ENCODE results near the gene ADCK2. TPM values are rescaled to one million over a fixed set of nuclear protein-coding genes. Genes with fewer than 3 reads are reported as not detected.
"Not testable (repeated sequence)": the region's sequence is repeated elsewhere in the genome, so short reads cannot be mapped to it uniquely, and the experiment has no call there.

Gene ADCK2
- total RNA-seq, 5 donors from 2014 or later (not counting 1 experiment from before 2014, with no cell fraction given), result 16.3 to 23.3 (median 20.2) TPM

GRCh38 chr7:140674356-140674800 lies 1.6 kb downstream of the ADCK2 start:
- ATAC-seq (replicated peaks in 1 of 4) (no peak), DNase-seq (no peak)
- no peaks in the 10 kb centered on the region for H3K9me3 ChIP-seq
- H3K36me3 ChIP-seq (ENCODE audit: control insufficient read depth in 2 of 2, extremely low read depth in 1 of 2, insufficient read depth in 1 of 2, low read length in 1 of 2), result peaks cover 7 to 17% of the 10 kb centered on the region in 2 donors
- no peaks in the 10 kb centered on the region for H3K9me3 Mint-ChIP-seq
- peaks cover 3 to 22% of the 10 kb centered on the region in 2 experiments for H3K4me1 ChIP-seq (ENCODE audit: control insufficient read depth in 1 of 2, extremely low read depth in 1 of 2, insufficient read depth in 2 of 2, low read length in 2 of 2)
- no peak overlapping the region for H3K4me3 ChIP-seq (ENCODE audit: control insufficient read depth in 1 of 2, extremely low read depth in 1 of 2, low read length in 1 of 2)
- H3K27me3 Mint-ChIP-seq, result no peaks in the 10 kb centered on the region
- WGBS (ENCODE audit: insufficient coverage), result 94% methylated on average over 4 of the region's 5 CpGs
- H3K27ac ChIP-seq (ENCODE audit: low read length), result no peak overlapping the region
- peaks cover 0 to 2% of the 10 kb centered on the region in 2 experiments for H3K27me3 ChIP-seq (replicated peaks in 1 of 2; ENCODE audit: control insufficient read depth in 2 of 2, extremely low read depth in 1 of 2, insufficient read depth in 2 of 2, low read length in 1 of 2)
- peak overlapping the region; percentile 69 to 80 for H3K27ac Mint-ChIP-seq
- H3K36me3 Mint-ChIP-seq, result peaks cover 31% of the 10 kb centered on the region
- CTCF ChIA-PET, result interaction anchor here (0.6 to 1.0 kb wide), 4 partner anchors 49 to 197 kb away, joined by 3 to 4 read pairs (median 3); no protein-coding TSS in a partner anchor
- H3K4me3 Mint-ChIP-seq, result peak overlapping the region; percentile 83 to 89 (median 86)
- POLR2A ChIA-PET, result interaction anchor here in 1 of 2 donors (0.6 kb wide), 1 partner anchor 65 kb away, joined by 3 read pairs; no protein-coding TSS in a partner anchor
- H3K4me1 Mint-ChIP-seq, result peaks cover 31 to 49% (median 38%) of the 10 kb centered on the region in 3 donors

- Histone ChIP-seq H3K4me3 (ENCODE audit: control insufficient read depth in 1 of 2, extremely low read depth in 1 of 2, low read length in 1 of 2) (no peak overlapping the region), H3K4me1 (ENCODE audit: control insufficient read depth in 1 of 2, extremely low read depth in 1 of 2, insufficient read depth in 2 of 2, low read length in 2 of 2) (peaks cover 3 to 22% of the 10 kb centered on the region in 2 experiments), H3K27ac (ENCODE audit: low read length) (no peak overlapping the region), H3K36me3 (ENCODE audit: control insufficient read depth in 2 of 2, extremely low read depth in 1 of 2, insufficient read depth in 1 of 2, low read length in 1 of 2) (peaks cover 8 to 18% of the 10 kb centered on the region in 2 donors), H3K9me3 (no peaks in the 10 kb centered on the region), H3K27me3 (replicated peaks in 1 of 2; ENCODE audit: control insufficient read depth in 2 of 2, extremely low read depth in 1 of 2, insufficient read depth in 2 of 2, low read length in 1 of 2) (peaks cover 0 to 2% of the 10 kb centered on the region in 2 experiments)
- Mint-ChIP-seq H3K9me3 (no peaks in the 10 kb centered on the region), H3K27ac (peak overlapping the region; percentile 25 to 68), H3K4me3 (peak overlapping the region; percentile 63 to 89 (median 83)), H3K4me1 (peaks cover 31 to 49% (median 38%) of the 10 kb centered on the region in 3 donors), H3K27me3 (no peaks in the 10 kb centered on the region), H3K36me3 (peaks cover 35% of the 10 kb centered on the region)
- POLR2A ChIA-PET, result interaction anchor here (0.5 to 0.6 kb wide), 2 partner anchors 21 to 64 kb away, joined by 3 to 9 read pairs; no protein-coding TSS in a partner anchor
- no peak for ATAC-seq (replicated peaks in 1 of 4)
- 95% methylated on average over 5 of the region's 8 CpGs for WGBS (ENCODE audit: insufficient coverage)
- no peak for DNase-seq
- CTCF ChIA-PET, result interaction anchor here (0.7 kb wide), 2 partner anchors 85 to 197 kb away, joined by 3 read pairs; no protein-coding TSS in a partner anchor
Measured at GRCh38 chr7:140674899-140675701, 2.4 kb downstream of the ADCK2 start.

GRCh38 chr7:140675726-140676125 lies 3.0 kb downstream of the ADCK2 start:
- DNase-seq (no peak), ATAC-seq (replicated peaks in 1 of 4) (no peak)
- Histone ChIP-seq H3K36me3 (ENCODE audit: control insufficient read depth in 2 of 2, extremely low read depth in 1 of 2, insufficient read depth in 1 of 2, low read length in 1 of 2) (peaks cover 13 to 21% of the 10 kb centered on the region in 2 donors), H3K4me3 (ENCODE audit: control insufficient read depth in 1 of 2, extremely low read depth in 1 of 2, low read length in 1 of 2) (no peak overlapping the region), H3K27ac (ENCODE audit: low read length) (no peak overlapping the region), H3K27me3 (replicated peaks in 1 of 2; ENCODE audit: control insufficient read depth in 2 of 2, extremely low read depth in 1 of 2, insufficient read depth in 2 of 2, low read length in 1 of 2) (no peaks in the 10 kb centered on the region), H3K9me3 (no peaks in the 10 kb centered on the region), H3K4me1 (ENCODE audit: control insufficient read depth in 1 of 2, extremely low read depth in 1 of 2, insufficient read depth in 2 of 2, low read length in 2 of 2) (peaks cover 3 to 22% of the 10 kb centered on the region in 2 experiments)
- Mint-ChIP-seq H3K36me3 (peaks cover 41% of the 10 kb centered on the region), H3K27ac (peak overlapping the region in 1 of 2 donors; percentile 68), H3K9me3 (no peaks in the 10 kb centered on the region), H3K4me1 (peaks cover 31 to 49% (median 38%) of the 10 kb centered on the region in 3 donors), H3K27me3 (no peaks in the 10 kb centered on the region), H3K4me3 (peak overlapping the region in 1 of 3 donors; percentile 35)
- CTCF ChIA-PET, result interaction anchor here in 1 of 2 donors (0.7 kb wide), 1 partner anchor 198 kb away, joined by 3 read pairs; no protein-coding TSS in a partner anchor
- POLR2A ChIA-PET, result no interaction called here
- WGBS (ENCODE audit: insufficient coverage), result 80% methylated on average over 1 of the region's 4 CpGs

- Mint-ChIP-seq H3K36me3 (peaks cover 45% of the 10 kb centered on the region), H3K4me3 (no peak overlapping the region), H3K4me1 (peaks cover 31 to 49% (median 38%) of the 10 kb centered on the region in 3 donors), H3K27ac (no peak overlapping the region), H3K27me3 (no peaks in the 10 kb centered on the region), H3K9me3 (no peaks in the 10 kb centered on the region)
- Histone ChIP-seq H3K9me3 (no peaks in the 10 kb centered on the region), H3K4me1 (ENCODE audit: control insufficient read depth in 1 of 2, extremely low read depth in 1 of 2, insufficient read depth in 2 of 2, low read length in 2 of 2) (peaks cover 3 to 22% of the 10 kb centered on the region in 2 experiments), H3K36me3 (ENCODE audit: control insufficient read depth in 2 of 2, extremely low read depth in 1 of 2, insufficient read depth in 1 of 2, low read length in 1 of 2) (peaks cover 15 to 26% of the 10 kb centered on the region in 2 donors), H3K27ac (ENCODE audit: low read length) (no peak overlapping the region), H3K27me3 (replicated peaks in 1 of 2; ENCODE audit: control insufficient read depth in 2 of 2, extremely low read depth in 1 of 2, insufficient read depth in 2 of 2, low read length in 1 of 2) (no peaks in the 10 kb centered on the region), H3K4me3 (ENCODE audit: control insufficient read depth in 1 of 2, extremely low read depth in 1 of 2, low read length in 1 of 2) (no peak overlapping the region)
- ChIA-PET POLR2A (no interaction called here), CTCF (no interaction called here)
- WGBS (ENCODE audit: insufficient coverage), result 100% methylated on average over 1 of the region's 3 CpGs
- DNase-seq (no peak), ATAC-seq (replicated peaks in 1 of 4) (no peak)
Measured at GRCh38 chr7:140676306-140676705, 3.6 kb downstream of the ADCK2 start.

GRCh38 chr7:140676956-140677355 lies 4.2 kb downstream of the ADCK2 start:
- Mint-ChIP-seq H3K4me1 (peaks cover 31 to 48% (median 38%) of the 10 kb centered on the region in 3 donors), H3K36me3 (peaks cover 49% of the 10 kb centered on the region)
- H3K27ac ChIP-seq (ENCODE audit: low read length); H3K27me3 ChIP-seq (replicated peaks in 1 of 2; ENCODE audit: control insufficient read depth in 2 of 2, extremely low read depth in 1 of 2, insufficient read depth in 2 of 2, low read length in 1 of 2); H3K27me3 Mint-ChIP-seq; H3K9me3 ChIP-seq; ATAC-seq (replicated peaks in 1 of 4); DNase-seq; H3K4me3 Mint-ChIP-seq; H3K27ac Mint-ChIP-seq; H3K9me3 Mint-ChIP-seq; CTCF ChIA-PET; H3K4me3 ChIP-seq (ENCODE audit: control insufficient read depth in 1 of 2, extremely low read depth in 1 of 2, low read length in 1 of 2): not testable (repeated sequence)
- POLR2A ChIA-PET, result interaction anchor here in 1 of 2 donors (0.7 kb wide), 1 partner anchor 194 kb away, joined by 4 read pairs; no protein-coding TSS in a partner anchor
- Histone ChIP-seq H3K36me3 (ENCODE audit: control insufficient read depth in 2 of 2, extremely low read depth in 1 of 2, insufficient read depth in 1 of 2, low read length in 1 of 2) (peaks cover 21 to 32% of the 10 kb centered on the region in 2 donors), H3K4me1 (ENCODE audit: control insufficient read depth in 1 of 2, extremely low read depth in 1 of 2, insufficient read depth in 2 of 2, low read length in 2 of 2) (peaks cover 3 to 22% of the 10 kb centered on the region in 2 experiments)
- WGBS (ENCODE audit: insufficient coverage), result 100% methylated on average over 8 of the region's 11 CpGs

GRCh38 chr7:140677496-140677895 lies 4.8 kb downstream of the ADCK2 start:
- Histone ChIP-seq H3K4me3 (ENCODE audit: control insufficient read depth in 1 of 2, extremely low read depth in 1 of 2, low read length in 1 of 2) (no peak overlapping the region), H3K9me3 (no peaks in the 10 kb centered on the region), H3K36me3 (ENCODE audit: control insufficient read depth in 2 of 2, extremely low read depth in 1 of 2, insufficient read depth in 1 of 2, low read length in 1 of 2) (peaks cover 24 to 37% of the 10 kb centered on the region in 2 donors), H3K27me3 (replicated peaks in 1 of 2; ENCODE audit: control insufficient read depth in 2 of 2, extremely low read depth in 1 of 2, insufficient read depth in 2 of 2, low read length in 1 of 2) (no peaks in the 10 kb centered on the region), H3K27ac (ENCODE audit: low read length) (no peak overlapping the region), H3K4me1 (ENCODE audit: control insufficient read depth in 1 of 2, extremely low read depth in 1 of 2, insufficient read depth in 2 of 2, low read length in 2 of 2) (peaks cover 0 to 22% of the 10 kb centered on the region in 2 experiments)
- peaks cover 53% of the 10 kb centered on the region for H3K36me3 Mint-ChIP-seq
- CTCF ChIA-PET, result no interaction called here
- H3K4me1 Mint-ChIP-seq, result peaks cover 31 to 43% (median 33%) of the 10 kb centered on the region in 3 donors
- POLR2A ChIA-PET, result no interaction called here
- H3K27ac Mint-ChIP-seq, result no peak overlapping the region
- no peak overlapping the region for H3K4me3 Mint-ChIP-seq
- DNase-seq (peak in 1 of 35 experiments; percentile 5), ATAC-seq (replicated peaks in 1 of 4) (no peak)
- H3K9me3 Mint-ChIP-seq, result no peaks in the 10 kb centered on the region
- WGBS (ENCODE audit: insufficient coverage), result 81% methylated on average over 3 of the region's 3 CpGs
- H3K27me3 Mint-ChIP-seq, result no peaks in the 10 kb centered on the region
